HEK293 (cell line): ENCODE data around the gene ATP2B3.

ENCODE experiments used
- CTCF ChIA-PET: fragments of 350-600 bp; formaldehyde crosslinking; extraction: SDS; loops from one replicate; lab custom pipeline; 2021; ENCODE audit warnings: antibody characterized with exemption; lab: Yijun Ruan, JAX
- POLR2A ChIA-PET: fragments of 300-600 bp; formaldehyde crosslinking; extraction: SDS; loops from one replicate; lab custom pipeline; 2020; ENCODE audit warnings: antibody characterized with exemption, inconsistent platforms; lab: Yijun Ruan, JAX
- H3K27ac ChIP-seq: fragments of 200-500 bp; sonication (Bioruptor generic); 2 replicates; pipeline ENCODE4 v1.5.1; 2014; ENCODE audit warnings: low read depth, low read length, control low read depth, inconsistent platforms; ENCODE audit errors: extremely low read depth
- H3K36me3 ChIP-seq, 2 experiments: fragments of 200-500 bp in 1 of 2; sonication (Bioruptor generic) in 1 of 2; 1 replicate in 1 of 2; 2 replicates in 1 of 2; pipeline ENCODE4 v1.5.1; 2014 to 2017; ENCODE audit warnings: inconsistent platforms in 2 of 2, low read length in 2 of 2; ENCODE audit not compliant: control insufficient read depth in 2 of 2, insufficient read depth in 1 of 2
- H3K4me1 ChIP-seq: fragments of 200-500 bp; sonication (Bioruptor generic); 2 replicates; pipeline ENCODE4 v1.5.1; 2014; ENCODE audit warnings: mild to moderate bottlenecking, low read length, inconsistent platforms; ENCODE audit not compliant: control insufficient read depth, insufficient read depth
- H3K4me3 ChIP-seq: 2 replicates; pipeline ENCODE4 v1.5.1; 2011; ENCODE audit warnings: low read depth, mild to moderate bottlenecking, control low read depth, low read length, moderate library complexity
- H3K9me3 ChIP-seq: fragments of 200-500 bp; sonication (Bioruptor generic); 2 replicates; pipeline ENCODE4 v1.5.1; 2014; ENCODE audit warnings: low read depth, low read length, inconsistent platforms; ENCODE audit not compliant: control insufficient read depth, insufficient read depth
- CTCF ChIP-seq: fragments of 450-650 bp; formaldehyde crosslinking; IDR thresholded peaks from 2 replicates; pipeline ENCODE4 v1.5.1; 2016; ENCODE audit warnings: missing biosample characterization, missing genetic modification characterization
- GFI1B ChIP-seq: fragments of 450-650 bp; formaldehyde crosslinking; IDR thresholded peaks from 2 replicates; pipeline ENCODE4 v1.5.1; 2016; ENCODE audit warnings: missing biosample characterization, missing genetic modification characterization
- PATZ1 ChIP-seq: fragments of 450-650 bp; formaldehyde crosslinking; IDR thresholded peaks from 2 replicates; pipeline ENCODE4 v1.5.1; 2016; ENCODE audit warnings: missing biosample characterization, missing genetic modification characterization
- PRDM6 ChIP-seq: fragments of 450-650 bp; formaldehyde crosslinking; IDR thresholded peaks from 2 replicates; pipeline ENCODE4 v1.5.1; 2017; ENCODE audit warnings: missing biosample characterization, missing genetic modification characterization
- SP7 ChIP-seq: fragments of 450-650 bp; formaldehyde crosslinking; IDR thresholded peaks from 2 replicates; pipeline ENCODE4 v1.5.1; 2016; ENCODE audit warnings: missing biosample characterization, missing genetic modification characterization
- ZFP69B ChIP-seq: fragments of 450-650 bp; formaldehyde crosslinking; IDR thresholded peaks from 2 replicates; pipeline ENCODE4 v1.5.1; 2016; ENCODE audit warnings: missing biosample characterization, missing genetic modification characterization
- ZNF184 ChIP-seq: fragments of 450-650 bp; IDR thresholded peaks from 2 replicates; pipeline ENCODE4 v1.5.1; 2018; ENCODE audit warnings: missing biosample characterization, mild to moderate bottlenecking, missing genetic modification characterization
- ZNF350 ChIP-seq: fragments of 450-650 bp; formaldehyde crosslinking; IDR thresholded peaks from 2 replicates; pipeline ENCODE4 v1.5.0; 2017; ENCODE audit warnings: missing biosample characterization, mild to moderate bottlenecking, missing genetic modification characterization
- ZNF433 ChIP-seq: fragments of 450-650 bp; formaldehyde crosslinking; IDR thresholded peaks from 2 replicates; pipeline ENCODE4 v1.5.1; 2016; ENCODE audit warnings: missing biosample characterization, missing genetic modification characterization, low read depth
- ZNF514 ChIP-seq: fragments of 450-650 bp; formaldehyde crosslinking; IDR thresholded peaks from 2 replicates; pipeline ENCODE4 v1.5.1; 2016; ENCODE audit warnings: missing biosample characterization, missing genetic modification characterization
- ZNF548 ChIP-seq: fragments of 450-650 bp; formaldehyde crosslinking; IDR thresholded peaks from 2 replicates; pipeline ENCODE4 v1.5.1; 2016; ENCODE audit warnings: missing biosample characterization, missing genetic modification characterization
- ZNF549 ChIP-seq: fragments of 450-650 bp; IDR thresholded peaks from 2 replicates; pipeline ENCODE4 v1.5.1; 2018; ENCODE audit warnings: missing biosample characterization, missing genetic modification characterization, mild to moderate bottlenecking, inconsistent platforms, moderate library complexity

ATP2B3 gene

GRCh38 chrX:153612413-153612812 is 95.0 kb downstream of the ATP2B3 start:
- Histone ChIP-seq H3K4me3 (no peak overlapping the region), H3K36me3 (no peaks in the 10 kb centered on the region), H3K27ac (no peak overlapping the region), H3K9me3 (no peaks in the 10 kb centered on the region)
- ChIA-PET POLR2A (no interaction called here), CTCF (interaction anchor here (0.7 to 4.0 kb wide), 7 partner anchors 10 to 108 kb away, joined by 3 to 12 read pairs (median 4); partner anchors contain the start of gene DUSP9)
- TF ChIP-seq PATZ1 (tag by site-specific recombination) (no peak), ZNF350 (tag by site-specific recombination) (no peak)
- TF ChIP-seq, all 188 proteins: peak for 0
- H3K4me1 ChIP-seq: no peaks in the 10 kb centered on the region

- CTCF ChIA-PET: interaction anchor here (0.6 to 4.0 kb wide), 7 partner anchors 21 to 93 kb away, joined by 3 to 12 read pairs (median 3); no protein-coding TSS in a partner anchor
- H3K4me1 ChIP-seq: no peaks in the 10 kb centered on the region
- H3K9me3 ChIP-seq: no peaks in the 10 kb centered on the region
- no peak for TF ChIP-seq ZNF549
- TF ChIP-seq, all 188 proteins: peak for 0
- no peak overlapping the region for H3K27ac ChIP-seq
- no peaks in the 10 kb centered on the region for H3K36me3 ChIP-seq
- POLR2A ChIA-PET: no interaction called here
- H3K4me3 ChIP-seq: no peak overlapping the region
Observed at GRCh38 chrX:153614818-153615217, 97.4 kb downstream of the ATP2B3 start.

- ChIA-PET POLR2A (no interaction called here), CTCF (no interaction called here)
- Histone ChIP-seq H3K4me1 (no peaks in the 10 kb centered on the region), H3K27ac (no peak overlapping the region), H3K9me3 (no peaks in the 10 kb centered on the region), H3K4me3 (no peak overlapping the region), H3K36me3 (no peaks in the 10 kb centered on the region)
- TF ChIP-seq ZNF184 (tag by site-specific recombination) (no peak), ZFP69B (tag by site-specific recombination) (no peak), ZNF514 (tag by site-specific recombination) (no peak), SP7 (tag by site-specific recombination) (no peak)
Observed at GRCh38 chrX:153620576-153620975, 103.1 kb downstream of the ATP2B3 start.

- no peak overlapping the region for H3K27ac ChIP-seq
- CTCF ChIA-PET: interaction anchor here (1.3 to 2.0 kb wide), 3 partner anchors 15 to 83 kb away, joined by 5 to 10 read pairs (median 5); no protein-coding TSS in a partner anchor
- TF ChIP-seq ZNF548: no peak
- no peak for TF ChIP-seq GFI1B (tag by site-specific recombination)
- TF ChIP-seq PRDM6 (tag by site-specific recombination): no peak
- no peak for TF ChIP-seq ZNF433 (tag by site-specific recombination)
- no peak for TF ChIP-seq CTCF
Observed at GRCh38 chrX:153621949-153622598, 104.6 kb downstream of the ATP2B3 start.

More at GRCh38 chrX:153621949-153622598, 104.6 kb downstream of the ATP2B3 start:
- no peak overlapping the region for H3K4me3 ChIP-seq
- H3K4me1 ChIP-seq: no peaks in the 10 kb centered on the region
- POLR2A ChIA-PET: no interaction called here
- no peaks in the 10 kb centered on the region for H3K36me3 ChIP-seq
- no peaks in the 10 kb centered on the region for H3K9me3 ChIP-seq
